HEK293 (cell line): Measurements from ENCODE around the gene RNF214.

ENCODE experiments used
- CTCF ChIP-seq: fragments of 450-650 bp; formaldehyde crosslinking; IDR thresholded peaks from 2 replicates; pipeline ENCODE4 v1.5.1; 2016; ENCODE audit warnings: missing biosample characterization, missing genetic modification characterization
- KLF1 ChIP-seq: fragments of 450-650 bp; formaldehyde crosslinking; IDR thresholded peaks from 2 replicates; pipeline ENCODE4 v1.5.1; 2016; ENCODE audit warnings: missing biosample characterization, missing genetic modification characterization
- REST ChIP-seq: fragments of 450-650 bp; formaldehyde crosslinking; IDR thresholded peaks from 2 replicates; pipeline ENCODE4 v1.5.1; 2016; ENCODE audit warnings: missing biosample characterization, missing genetic modification characterization
- ZBTB21 ChIP-seq: fragments of 450-650 bp; formaldehyde crosslinking; IDR thresholded peaks from 2 replicates; pipeline ENCODE4 v1.5.1; 2017; ENCODE audit warnings: missing biosample characterization, missing genetic modification characterization
- ZNF76 ChIP-seq: fragments of 450-650 bp; formaldehyde crosslinking; IDR thresholded peaks from 2 replicates; pipeline ENCODE4; 2016; ENCODE audit warnings: low read depth, missing biosample characterization, missing genetic modification characterization, borderline replicate concordance

- TF ChIP-seq CTCF (tag by site-specific recombination) (no peak), ZNF76 (tag by site-specific recombination) (no peak), KLF1 (no peak), ZBTB21 (tag by site-specific recombination) (no peak), REST (tag by site-specific recombination) (no peak)
These were observed 50.5 kb downstream of the RNF214 start for GRCh38 chr11:117282956-117283355.
